Glutamatergic neuron (in vitro differentiated cells): Measurements from ENCODE around the gene COPS9. TPM values are rescaled to one million over a fixed set of nuclear protein-coding genes. Genes with fewer than 3 reads are reported as not detected.

Experiments
- DNase-seq: peaks from one replicate; pipeline ENCODE4 v3.0.0; 2022
- H3K27ac Mint-ChIP-seq: one replicate; pipeline ENCODE4 v1.8.0; 2020; ENCODE audit warnings: mild to moderate bottlenecking, mixed read lengths, inconsistent platforms; ENCODE audit not compliant: unreplicated experiment
- H3K27me3 Mint-ChIP-seq: one replicate; pipeline ENCODE4 v1.8.0; 2020; ENCODE audit warnings: mild to moderate bottlenecking, moderate library complexity, mixed read lengths, inconsistent platforms; ENCODE audit not compliant: unreplicated experiment
- H3K36me3 Mint-ChIP-seq: one replicate; pipeline ENCODE4 v1.8.0; 2020; ENCODE audit warnings: mild to moderate bottlenecking, mixed read lengths, inconsistent platforms; ENCODE audit not compliant: unreplicated experiment
- H3K4me1 Mint-ChIP-seq: one replicate; pipeline ENCODE4 v1.8.0; 2020; ENCODE audit warnings: mild to moderate bottlenecking, low read depth, mixed read lengths, inconsistent platforms; ENCODE audit not compliant: unreplicated experiment
- H3K4me3 Mint-ChIP-seq: one replicate; pipeline ENCODE4 v1.8.0; 2020; ENCODE audit warnings: mild to moderate bottlenecking, mixed read lengths, inconsistent platforms; ENCODE audit not compliant: unreplicated experiment
- H3K9me3 Mint-ChIP-seq: one replicate; pipeline ENCODE4 v1.8.0; 2020; ENCODE audit warnings: mild to moderate bottlenecking, moderate library complexity, mixed read lengths, inconsistent platforms; ENCODE audit not compliant: unreplicated experiment
- CTCF ChIP-seq: fragments of 200-600 bp; sonication (generic); IDR thresholded peaks from one replicate; pipeline ENCODE4 v1.5.0; 2021; ENCODE audit not compliant: partially characterized antibody, unreplicated experiment
- total RNA-seq: library from RNA; stranded (reverse); fragmentation: NEBNext Ultra II Directional; extraction: Animal tissue kit (Norgen Biotek cat#: 25700); gene quantifications from one replicate; pipeline ENCODE4 v1.2.1, GENCODE V29; 2021; ENCODE audit not compliant: unreplicated experiment

Gene COPS9
- total RNA-seq, 1 donor from 2014 or later, result 121 TPM

GRCh38 chr2:240131296-240131695, 4.8 kb downstream of the COPS9 start:
- H3K27ac Mint-ChIP-seq, result no peak overlapping the region
- no peak for TF ChIP-seq CTCF
- H3K9me3 Mint-ChIP-seq, result peaks cover 5% of the 10 kb centered on the region
- H3K27me3 Mint-ChIP-seq, result peaks cover 9% of the 10 kb centered on the region
- no peak overlapping the region for H3K4me3 Mint-ChIP-seq
- H3K4me1 Mint-ChIP-seq, result peaks cover 19% of the 10 kb centered on the region
- peaks cover 7% of the 10 kb centered on the region for H3K36me3 Mint-ChIP-seq
- DNase-seq, result no peak

- Mint-ChIP-seq H3K27ac (no peak overlapping the region), H3K4me3 (no peak overlapping the region), H3K4me1 (peaks cover 18% of the 10 kb centered on the region), H3K27me3 (peaks cover 8% of the 10 kb centered on the region), H3K9me3 (peaks cover 7% of the 10 kb centered on the region), H3K36me3 (peaks cover 14% of the 10 kb centered on the region)
- no peak for TF ChIP-seq CTCF
- DNase-seq, result no peak
These were observed 5.5 kb downstream of the COPS9 start for GRCh38 chr2:240130393-240131195.

- Mint-ChIP-seq H3K4me3 (no peak overlapping the region), H3K4me1 (peaks cover 11% of the 10 kb centered on the region), H3K36me3 (peaks cover 21% of the 10 kb centered on the region)
These were observed 6.2 kb downstream of the COPS9 start for GRCh38 chr2:240129731-240130392.

GRCh38 chr2:240129311-240129710, 6.8 kb downstream of the COPS9 start:
- Mint-ChIP-seq H3K4me3 (no peak overlapping the region), H3K36me3 (peaks cover 22% of the 10 kb centered on the region)

More at GRCh38 chr2:240129731-240130392, 6.2 kb downstream of the COPS9 start:
- H3K9me3 Mint-ChIP-seq, result peaks cover 5% of the 10 kb centered on the region
- no peak overlapping the region for H3K27ac Mint-ChIP-seq
- no peak for TF ChIP-seq CTCF
- H3K27me3 Mint-ChIP-seq, result peaks cover 4% of the 10 kb centered on the region
- no peak for DNase-seq

More at GRCh38 chr2:240129311-240129710, 6.8 kb downstream of the COPS9 start:
- H3K27me3 Mint-ChIP-seq, result peaks cover 4% of the 10 kb centered on the region
- DNase-seq, result no peak
- no peak for TF ChIP-seq CTCF
- H3K4me1 Mint-ChIP-seq, result peaks cover 5% of the 10 kb centered on the region
- H3K27ac Mint-ChIP-seq, result no peak overlapping the region
- H3K9me3 Mint-ChIP-seq, result peaks cover 5% of the 10 kb centered on the region
